Measurements from ENCODE around the gene SNCAIP.
"Not testable (repeated sequence)": the region's sequence is repeated elsewhere in the genome, so short reads cannot be mapped to it uniquely, and the experiment has no call there.

The SNCAIP gene

GRCh38 chr5:122362361-122362760 is 50.3 kb downstream of the SNCAIP start:
- no peak for DNase-seq

- no peak for DNase-seq
These were observed 51.6 kb downstream of the SNCAIP start for GRCh38 chr5:122363623-122364022.

- DNase-seq = no peak
These were observed 54.5 kb downstream of the SNCAIP start for GRCh38 chr5:122366501-122366900.

GRCh38 chr5:122367456-122367855 is 55.4 kb downstream of the SNCAIP start:
- DNase-seq = no peak

GRCh38 chr5:122368510-122369251 is 56.6 kb downstream of the SNCAIP start:
- DNase-seq = no peak

- DNase-seq = no peak
These were observed 57.3 kb downstream of the SNCAIP start for GRCh38 chr5:122369253-122369815.

- DNase-seq = no peak
These were observed 59.6 kb downstream of the SNCAIP start for GRCh38 chr5:122371511-122372151.

GRCh38 chr5:122374110-122374509 is 62.1 kb downstream of the SNCAIP start:
- no peak for DNase-seq

- no peak for DNase-seq
These were observed 63.8 kb downstream of the SNCAIP start for GRCh38 chr5:122375801-122376200.

GRCh38 chr5:122376250-122376649 is 64.2 kb downstream of the SNCAIP start:
- no peak for DNase-seq

GRCh38 chr5:122377026-122377425 is 65.0 kb downstream of the SNCAIP start:
- DNase-seq = no peak

- not testable (repeated sequence) for DNase-seq
These were observed 70.9 kb downstream of the SNCAIP start for GRCh38 chr5:122382938-122383337.

- no peak for DNase-seq
These were observed 72.8 kb downstream of the SNCAIP start for GRCh38 chr5:122384739-122385235.

- DNase-seq = no peak
These were observed 73.2 kb downstream of the SNCAIP start for GRCh38 chr5:122385286-122385685.

- no peak for DNase-seq
These were observed 73.8 kb downstream of the SNCAIP start for GRCh38 chr5:122385808-122386207.

GRCh38 chr5:122390154-122390553 is 78.1 kb downstream of the SNCAIP start:
- DNase-seq = no peak

- no peak for DNase-seq
These were observed 78.7 kb downstream of the SNCAIP start for GRCh38 chr5:122390694-122391093.

- DNase-seq = no peak
These were observed 79.6 kb downstream of the SNCAIP start for GRCh38 chr5:122391621-122392020.

- DNase-seq = no peak
These were observed 80.2 kb downstream of the SNCAIP start for GRCh38 chr5:122392224-122392623.

GRCh38 chr5:122392824-122393223 is 80.8 kb downstream of the SNCAIP start:
- no peak for DNase-seq

GRCh38 chr5:122394284-122394930 is 82.4 kb downstream of the SNCAIP start:
- no peak for DNase-seq

- peak; percentile 51 for DNase-seq
These were observed 86.0 kb downstream of the SNCAIP start for GRCh38 chr5:122398016-122398415.

GRCh38 chr5:122400341-122400740 is 88.3 kb downstream of the SNCAIP start:
- DNase-seq = peak; percentile 80

GRCh38 chr5:122400938-122401337 is 88.9 kb downstream of the SNCAIP start:
- DNase-seq = no peak

All from hematopoietic multipotent progenitor cell treated with erythropoietin and hydrocortisone succinate and interleukin-3 and kit ligand, for 8 days (in vitro differentiated cells).